ENCODE measurements around the gene C1QTNF1.

Gene C1QTNF1

GRCh38 chr17:79075861-79076406 lies 52.0 kb downstream of the C1QTNF1 start:
- H3K4me3 ChIP-seq (ENCODE audit: low read depth, low read length) = no peak overlapping the region
- in situ Hi-C loops (cut with HindIII; ENCODE audit: low sequenced_read_pairs) = no loop called here
- DNase-seq (ENCODE audit: low read depth, low spot score) = no peak
- no peak for TF ChIP-seq CTCF (IDR thresholded peaks at IDR 0.05; ENCODE audit: low read depth, low read length)

- in situ Hi-C loops (cut with HindIII; ENCODE audit: low sequenced_read_pairs) = no loop called here
- no peak overlapping the region for H3K4me3 ChIP-seq (ENCODE audit: low read depth, low read length)
- TF ChIP-seq CTCF (IDR thresholded peaks at IDR 0.05; ENCODE audit: low read depth, low read length) = no peak
- DNase-seq (ENCODE audit: low read depth, low spot score) = no peak
Measured at GRCh38 chr17:79077587-79077986, 53.6 kb downstream of the C1QTNF1 start.

GRCh38 chr17:79078476-79079190 lies 54.7 kb downstream of the C1QTNF1 start:
- in situ Hi-C loops (cut with HindIII; ENCODE audit: low sequenced_read_pairs) = no loop called here
- H3K4me3 ChIP-seq (ENCODE audit: low read depth, low read length) = no peak overlapping the region
- no peak for DNase-seq (ENCODE audit: low read depth, low spot score)
- no peak for TF ChIP-seq CTCF (IDR thresholded peaks at IDR 0.05; ENCODE audit: low read depth, low read length)

GRCh38 chr17:79079421-79080200 lies 55.6 kb downstream of the C1QTNF1 start:
- no peak overlapping the region for H3K4me3 ChIP-seq (ENCODE audit: low read depth, low read length)
- no peak for DNase-seq (ENCODE audit: low read depth, low spot score)
- TF ChIP-seq CTCF (IDR thresholded peaks at IDR 0.05; ENCODE audit: low read depth, low read length) = no peak
- in situ Hi-C loops (cut with HindIII; ENCODE audit: low sequenced_read_pairs) = no loop called here

GRCh38 chr17:79080349-79080748 lies 56.4 kb downstream of the C1QTNF1 start:
- no peak for TF ChIP-seq CTCF (IDR thresholded peaks at IDR 0.05; ENCODE audit: low read depth, low read length)
- no peak overlapping the region for H3K4me3 ChIP-seq (ENCODE audit: low read depth, low read length)
- no peak for DNase-seq (ENCODE audit: low read depth, low spot score)
- in situ Hi-C loops (cut with HindIII; ENCODE audit: low sequenced_read_pairs) = no loop called here

- in situ Hi-C loops (cut with HindIII; ENCODE audit: low sequenced_read_pairs) = no loop called here
- TF ChIP-seq CTCF (IDR thresholded peaks at IDR 0.05; ENCODE audit: low read depth, low read length) = no peak
- no peak for DNase-seq (ENCODE audit: low read depth, low spot score)
- no peak overlapping the region for H3K4me3 ChIP-seq (ENCODE audit: low read depth, low read length)
Measured at GRCh38 chr17:79080761-79081290, 56.9 kb downstream of the C1QTNF1 start.
